DMS114 treated with DMSO at 0.1 percent for 48 hours (cell line): ENCODE data around the gene CFAP92.

Experiments used
- DNase-seq: peaks from one replicate; lab custom pipeline; 2025; ENCODE audit not compliant: unreplicated experiment; lab: John Stamatoyannopoulos, UW

The CFAP92 gene

DNA sequence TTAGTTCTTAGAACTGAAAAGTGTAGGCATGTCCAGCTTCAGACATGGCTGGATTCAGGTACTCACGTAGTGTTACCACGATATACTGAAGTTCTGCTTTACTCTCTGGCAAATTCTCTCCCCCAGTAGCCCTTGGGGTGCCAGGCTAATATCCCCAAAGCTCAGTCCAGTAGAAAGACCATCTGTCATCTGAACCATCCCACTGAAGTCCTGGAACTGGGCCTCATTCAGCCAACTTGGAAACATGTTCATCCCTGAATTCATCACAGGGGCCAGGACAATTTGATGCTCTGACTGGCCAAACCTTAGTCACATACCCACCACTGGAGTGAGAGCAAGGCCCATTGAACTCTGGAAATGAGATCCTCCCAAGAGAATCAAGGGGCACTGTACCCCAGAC, 15.4 kb upstream of the CFAP92 start:
- DNase-seq: no peak

DNA sequence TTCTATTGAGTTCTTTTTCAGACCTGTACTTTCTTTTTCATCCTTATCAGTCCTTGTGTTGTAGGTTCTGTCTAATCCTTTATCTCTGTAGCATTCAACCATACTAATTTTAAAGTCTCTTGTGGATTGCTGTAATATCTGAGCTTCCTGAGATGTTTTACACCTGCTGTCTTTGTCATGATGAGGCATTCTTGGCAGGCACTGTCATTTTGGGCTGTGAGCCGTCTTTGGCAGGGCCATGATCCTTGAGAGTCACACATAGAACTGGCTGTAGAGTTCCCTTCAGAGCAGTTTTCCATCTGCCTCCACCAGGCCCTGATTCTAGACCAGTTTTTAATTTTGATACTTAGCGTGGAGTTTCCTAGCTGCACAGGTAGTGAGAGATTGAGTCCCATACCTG, 13.9 kb upstream of the CFAP92 start:
- DNase-seq: no peak

- no peak for DNase-seq
These were observed 13.0 kb upstream of the CFAP92 start for GRCh38 chr3:129006864-129007263.

GRCh38 chr3:129005526-129006303, 11.8 kb upstream of the CFAP92 start:
- DNase-seq: no peak

DNA sequence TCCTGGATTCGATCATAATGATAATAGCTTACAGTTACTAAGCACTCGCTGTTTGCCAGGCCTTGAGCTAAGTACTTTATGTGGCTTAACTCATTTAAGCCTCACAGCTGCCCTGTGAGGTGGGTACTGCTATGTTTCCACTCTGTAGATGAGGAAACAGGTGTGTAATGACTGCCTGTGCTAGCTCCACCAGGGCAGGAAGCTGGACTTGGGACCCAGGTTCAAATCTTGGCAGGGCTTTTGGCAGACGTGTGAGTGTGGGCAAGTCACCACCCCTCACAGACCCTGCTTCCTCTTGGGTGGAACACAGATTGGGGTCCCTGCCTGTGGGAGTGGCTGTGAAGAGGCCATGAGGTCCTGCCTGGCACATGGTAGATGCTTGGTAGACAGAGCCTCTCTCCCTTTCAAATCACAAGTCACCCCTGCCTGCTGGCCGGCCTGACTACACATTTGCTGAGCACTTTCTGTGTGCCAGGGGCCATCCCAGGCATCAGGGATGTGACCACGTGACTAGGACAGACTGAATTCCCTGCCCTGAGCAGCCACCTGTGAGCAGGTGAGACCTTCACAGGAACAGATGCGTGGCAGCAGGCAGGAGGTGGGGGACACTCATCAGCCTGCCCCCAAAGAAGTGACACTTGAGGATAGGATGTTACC, 10.9 kb upstream of the CFAP92 start:
- no peak for DNase-seq

DNA sequence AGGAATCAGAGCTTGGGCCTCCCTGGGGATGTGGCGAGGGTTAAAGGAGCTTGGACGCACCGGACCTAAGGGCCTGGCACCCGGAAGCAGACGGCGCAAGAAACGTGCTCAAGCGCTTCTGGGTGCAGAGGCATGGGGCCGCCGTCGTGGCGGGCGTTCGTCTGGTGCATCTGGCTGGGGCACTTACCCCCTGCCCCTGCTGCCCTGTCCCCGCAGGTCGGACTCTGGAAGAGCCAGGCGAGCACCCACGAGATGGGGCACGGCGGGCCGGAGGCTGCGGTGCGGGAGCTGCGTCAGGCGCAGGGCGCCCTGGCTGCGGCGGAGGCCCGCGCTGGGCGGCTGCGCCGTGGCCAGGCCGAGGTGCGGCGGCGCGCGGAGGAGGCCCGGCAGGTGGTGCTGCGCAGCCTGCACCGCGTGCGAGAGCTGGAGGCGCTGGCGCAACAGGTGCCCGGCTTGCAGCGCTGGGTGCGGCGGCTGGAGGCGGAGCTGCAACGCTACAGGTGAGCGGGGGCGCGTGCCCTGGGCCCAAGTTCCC, 9.8 kb upstream of the CFAP92 start:
- no peak for DNase-seq

DNA sequence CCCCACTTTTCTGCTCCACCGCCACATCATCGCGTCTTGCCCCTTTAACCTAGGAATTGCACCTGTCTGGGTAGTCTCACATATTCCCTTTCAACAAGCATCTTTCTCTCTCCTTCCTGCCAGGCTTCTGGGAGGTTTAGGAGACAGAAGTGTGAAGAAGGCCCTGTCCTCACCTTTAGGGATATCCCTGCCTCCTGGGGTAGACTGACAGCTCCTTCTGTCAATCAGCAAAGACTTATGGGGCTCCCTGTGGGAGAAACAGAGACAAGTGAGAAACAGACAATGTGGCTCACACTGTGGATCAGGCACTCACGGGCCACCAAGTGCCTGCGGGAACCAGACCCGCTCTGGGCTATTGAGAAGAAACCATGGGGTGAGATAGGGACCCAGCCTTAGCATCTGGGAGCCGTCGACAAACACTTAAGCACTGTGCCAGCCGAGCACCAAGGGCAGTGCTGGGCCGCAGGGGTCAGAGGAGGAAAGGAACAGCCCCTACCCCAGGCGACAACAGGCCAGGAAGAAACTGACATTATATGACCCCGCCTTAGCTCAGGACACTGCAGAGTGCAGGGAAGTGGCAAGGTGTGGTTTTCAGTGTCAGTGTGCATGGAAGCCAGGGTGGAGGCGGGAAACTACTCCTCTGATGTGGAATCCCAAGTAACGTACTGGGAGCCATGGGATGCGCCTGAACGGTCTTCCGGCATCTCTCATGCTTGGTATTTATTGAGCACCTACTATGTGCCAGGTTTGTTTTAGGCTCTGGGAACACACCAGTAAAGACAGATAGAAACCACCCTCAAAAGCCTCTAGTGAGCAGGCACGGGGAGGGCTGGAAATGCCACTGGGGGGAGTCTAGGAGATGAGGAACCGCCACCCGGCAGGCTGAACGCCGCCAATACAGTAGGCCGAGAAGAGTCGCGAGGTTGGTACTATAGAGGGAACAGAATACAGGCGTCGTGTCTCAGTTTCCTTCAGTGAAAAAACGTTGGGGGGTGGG, 9.0 kb upstream of the CFAP92 start:
- no peak for DNase-seq

GRCh38 chr3:129001806-129002572, 8.1 kb upstream of the CFAP92 start:
- DNase-seq: no peak

GRCh38 chr3:129001101-129001805, 7.4 kb upstream of the CFAP92 start, which contains the start of gene EFCC1:
Gene EFCC1, plus strand, starts transcription at chr3:129001304. Its CDS starts 325 bp downstream, at chr3:129001629.
- peak; percentile 30 for DNase-seq

GRCh38 chr3:129000742-129001100, 6.8 kb upstream of the CFAP92 start:
- DNase-seq: no peak

DNA sequence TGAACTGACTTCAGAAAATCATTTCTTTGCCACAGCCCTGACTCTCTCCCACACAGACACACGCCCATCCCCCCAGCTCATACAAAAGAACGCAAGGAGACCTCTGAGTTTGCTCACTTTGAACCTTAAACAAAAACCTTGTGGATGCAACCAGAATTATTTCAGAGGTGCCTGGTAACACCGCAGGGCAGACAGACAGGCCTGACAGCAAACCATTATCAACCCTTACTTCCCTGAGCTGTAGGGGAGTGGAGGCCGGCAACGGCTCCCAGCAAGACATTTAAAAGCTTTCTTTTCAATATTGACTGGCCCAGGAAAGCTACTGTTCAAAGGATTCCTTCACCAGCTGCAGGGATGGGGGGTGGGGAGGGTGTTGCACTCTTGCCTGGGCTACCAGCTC, 5.2 kb upstream of the CFAP92 start:
- DNase-seq: no peak

GRCh38 chr3:128998561-128998960, 4.7 kb upstream of the CFAP92 start:
- no peak for DNase-seq

DNA sequence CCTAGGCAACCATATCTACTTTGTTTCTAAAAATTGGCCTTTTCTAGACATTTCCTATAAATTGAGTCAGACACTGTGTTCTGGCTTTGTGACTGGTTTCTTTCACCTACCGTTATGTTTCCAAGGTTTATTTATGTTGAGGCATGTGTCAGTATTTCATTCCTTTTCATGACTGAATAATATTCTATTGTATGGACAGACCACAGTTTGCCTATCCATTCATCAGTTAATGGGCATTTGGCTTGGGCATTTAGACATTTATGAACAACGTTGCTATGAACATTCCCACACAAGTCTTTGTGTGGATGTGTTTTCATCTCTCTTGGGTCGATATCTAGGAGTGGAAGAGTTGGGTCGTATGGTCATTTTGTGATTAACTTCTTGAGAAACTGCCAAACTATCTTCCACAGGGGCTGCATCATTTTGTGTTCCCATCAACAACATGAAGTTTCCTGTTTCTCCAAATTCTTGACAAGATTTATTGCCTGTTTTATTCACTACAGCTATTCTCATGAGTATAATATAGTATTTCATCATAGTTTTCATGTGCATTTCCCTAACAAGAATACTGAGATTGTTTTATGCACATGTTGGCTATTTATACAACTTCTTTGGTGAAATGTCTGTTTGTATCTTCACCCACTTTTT, 3.7 kb upstream of the CFAP92 start:
- DNase-seq: no peak

DNA sequence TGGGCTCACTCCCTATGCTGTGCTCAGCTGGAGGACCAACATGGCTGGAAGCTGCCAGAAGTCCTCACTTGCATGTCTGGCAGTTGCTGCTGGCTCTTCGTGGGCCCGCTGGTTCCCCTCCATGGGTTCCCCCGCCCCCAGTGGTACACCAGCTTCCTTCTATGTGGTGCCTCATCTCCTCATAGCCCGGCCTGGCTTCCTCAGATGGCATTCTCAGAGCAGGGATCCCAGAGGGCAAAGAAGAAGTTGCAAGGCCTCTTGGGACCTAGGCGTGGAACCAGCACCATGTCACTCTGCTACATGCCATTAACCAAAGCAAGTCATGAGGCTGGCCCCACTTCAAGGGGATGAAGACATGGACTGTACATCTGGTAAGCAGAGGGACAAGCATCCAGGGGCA, 2.9 kb upstream of the CFAP92 start:
- DNase-seq: no peak

DNA sequence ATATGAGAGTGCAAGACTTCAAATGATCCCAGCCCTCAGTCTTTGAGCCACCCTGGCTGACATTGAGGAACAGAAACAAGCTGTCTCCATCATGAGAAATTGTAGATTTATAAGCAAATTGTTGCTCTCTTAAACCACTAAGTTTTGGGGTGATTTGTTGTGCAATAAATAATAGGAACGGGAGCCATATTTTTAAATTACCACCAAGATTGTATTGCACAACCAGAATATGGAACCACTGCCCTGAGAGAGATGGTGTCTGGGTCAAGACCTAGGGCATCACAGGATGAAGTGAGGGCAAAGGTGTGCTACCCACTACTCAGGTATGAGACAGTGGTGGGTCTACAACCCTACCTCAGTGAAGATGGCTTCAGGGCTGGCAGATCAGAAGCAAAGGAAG, 2.3 kb upstream of the CFAP92 start:
- no peak for DNase-seq

DNA sequence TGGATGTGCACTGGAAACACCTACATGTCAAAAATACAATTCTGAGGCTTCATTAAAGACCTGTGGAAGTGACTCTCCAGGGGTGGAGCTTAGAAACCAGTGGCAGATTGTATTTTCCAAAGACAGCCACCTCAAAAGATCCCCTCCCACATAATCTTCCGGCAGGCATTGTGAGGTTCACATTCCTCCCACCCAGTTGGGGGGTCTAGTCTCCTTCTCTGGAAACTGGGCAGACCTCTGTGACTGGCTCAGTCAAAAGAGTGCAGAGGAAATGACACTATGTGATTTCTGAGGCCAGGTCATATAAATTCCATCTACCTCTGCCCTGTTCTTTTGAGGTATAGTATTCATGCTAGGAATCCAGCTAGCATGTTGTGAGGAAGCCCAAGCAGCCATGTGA, 1.9 kb upstream of the CFAP92 start:
- DNase-seq: no peak

DNA sequence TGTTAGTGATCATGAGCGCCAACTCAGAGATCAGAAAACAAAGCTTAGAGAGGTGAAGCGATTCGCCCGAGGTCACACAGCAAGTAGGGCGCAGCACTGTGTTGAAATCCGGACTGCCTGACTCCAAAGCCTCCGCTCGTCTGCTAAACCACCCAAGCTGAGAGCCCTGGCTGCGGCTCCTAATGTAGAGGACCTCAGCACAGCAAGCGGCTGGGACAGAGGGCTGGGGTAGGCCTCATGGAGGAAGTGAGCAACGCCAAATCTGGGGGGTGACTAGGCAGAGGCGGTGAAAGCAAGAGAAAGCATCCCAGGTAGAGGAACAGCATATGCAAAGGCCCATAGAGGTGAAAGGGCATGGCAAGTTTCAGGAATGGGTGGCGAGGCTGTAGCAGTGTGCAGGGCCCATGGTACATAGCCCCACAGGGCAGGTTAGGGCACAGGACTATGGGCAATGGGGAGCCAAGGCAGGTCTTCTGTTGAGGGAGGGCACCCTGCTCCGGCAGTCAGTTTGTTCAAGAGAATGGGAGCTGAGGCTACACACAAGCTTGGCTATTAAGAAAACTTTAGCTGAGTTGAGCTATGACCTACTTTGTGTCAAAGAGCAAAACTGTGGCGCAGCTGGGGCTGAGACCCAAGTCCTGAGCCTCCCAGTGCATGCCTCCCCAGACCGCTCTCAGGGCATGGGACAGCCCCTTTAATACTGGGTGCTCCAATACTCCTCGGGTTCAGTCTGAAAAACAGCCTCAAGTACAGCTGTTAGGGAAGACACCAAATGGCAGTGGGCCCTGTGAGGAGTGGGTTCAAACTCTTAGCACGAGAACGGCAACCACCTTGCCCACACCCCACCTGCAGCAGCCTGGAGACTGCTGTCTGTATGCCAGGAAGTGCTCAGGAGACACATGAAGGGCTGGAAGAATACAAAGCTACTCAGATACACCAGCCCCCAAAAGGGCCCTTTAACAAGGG, 988 bp upstream of the CFAP92 start:
- no peak for DNase-seq

DNA sequence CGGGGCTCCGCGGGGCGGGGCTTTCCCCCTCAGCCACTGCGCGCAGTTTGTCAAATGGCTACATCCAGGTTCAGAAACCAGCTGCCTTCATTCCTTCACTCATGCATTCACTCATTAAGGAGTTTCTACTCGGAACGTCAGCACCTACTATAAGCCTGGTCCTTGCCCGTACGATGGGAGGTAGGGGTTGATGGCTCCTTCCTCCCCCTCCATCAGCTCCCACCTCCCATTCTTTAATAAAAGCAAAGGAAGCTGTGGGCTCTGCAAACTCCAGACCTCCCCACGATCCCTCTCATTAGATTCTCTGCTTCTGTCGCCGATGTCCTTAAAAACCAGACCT, 267 bp upstream of the CFAP92 start:
- no peak for DNase-seq
